IMR-90 (cell line): ENCODE data around the gene BUD23. TPM values are rescaled to one million over a fixed set of nuclear protein-coding genes. Genes with fewer than 3 reads are reported as not detected.
A peak's percentile ranks its signal among the peaks of the same experiment; 100 is the strongest.

ENCODE experiments used
- ATAC-seq: fragments of 200-7000 bp; cut with Tn5 transposase; 2 replicates; pipeline ENCODE4 v1.9.1; 2020; ENCODE audit warnings: low read depth, mild to moderate bottlenecking, moderate library complexity
- BruUV-seq: library from RNA; stranded (reverse); fragments of 400-500 nt; replicated peaks from 2 replicates; lab custom pipeline; 2021; lab: Mats Ljungman, UMichigan
- CTCF ChIA-PET: fragments of 300-600 bp; formaldehyde crosslinking; extraction: SDS; loops from one replicate; lab custom pipeline; 2021; ENCODE audit warnings: antibody characterized with exemption; lab: Yijun Ruan, JAX
- POLR2A ChIA-PET: fragments of 300-600 bp; sonication (Branson Sonifier 250); formaldehyde crosslinking; loops from one replicate; lab custom pipeline; 2022; ENCODE audit warnings: antibody characterized with exemption; ENCODE audit not compliant: unreplicated experiment; lab: Charles Lee
- DNase-seq: peaks from one replicate; pipeline ENCODE4 v3.0.0; 2013
- H2AFZ ChIP-seq: replicated peaks from 2 replicates; pipeline ENCODE3; 2013; ENCODE audit warnings: low read length, mild to moderate bottlenecking; ENCODE audit not compliant: poor library complexity
- H2AK5ac ChIP-seq: 2 replicates; pipeline ENCODE4 v1.6.1; 2013; ENCODE audit warnings: low read depth, low read length, inconsistent platforms
- H2AK9ac ChIP-seq: replicated peaks from 2 replicates; pipeline ENCODE3; 2013; ENCODE audit warnings: mild to moderate bottlenecking, low read depth, low read length, moderate library complexity; ENCODE audit not compliant: poor library complexity
- H2BK120ac ChIP-seq: 2 replicates; pipeline ENCODE4 v1.6.1; 2013; ENCODE audit warnings: low read depth, low read length, inconsistent platforms
- H2BK15ac ChIP-seq: 3 replicates; pipeline ENCODE4 v1.6.1; 2013; ENCODE audit warnings: low read depth, low read length, inconsistent platforms
- H2BK20ac ChIP-seq: 2 replicates; pipeline ENCODE4 v1.6.1; 2013; ENCODE audit warnings: low read depth, mild to moderate bottlenecking, inconsistent platforms, low read length, moderate library complexity
- H2BK5ac ChIP-seq: 2 replicates; pipeline ENCODE4 v1.6.1; 2013; ENCODE audit warnings: mild to moderate bottlenecking, low read depth, low read length, inconsistent platforms; ENCODE audit not compliant: poor library complexity, severe bottlenecking
- H3K14ac ChIP-seq: replicated peaks from 2 replicates; pipeline ENCODE4 v1.6.1; 2013; ENCODE audit warnings: low read depth, low read length, inconsistent platforms
- H3K18ac ChIP-seq: 2 replicates; pipeline ENCODE4 v1.6.1; 2013; ENCODE audit warnings: low read depth, low read length, control low read depth
- H3K23ac ChIP-seq: 2 replicates; pipeline ENCODE4 v1.6.1; 2013; ENCODE audit warnings: low read depth, low read length, inconsistent platforms
- H3K27ac ChIP-seq: 2 replicates; pipeline ENCODE4 v1.5.1; 2013; ENCODE audit warnings: mild to moderate bottlenecking, control low read depth, low read length; ENCODE audit not compliant: insufficient read depth
- H3K27me3 ChIP-seq: 2 replicates; pipeline ENCODE4 v1.6.1; 2013; ENCODE audit warnings: low read length; ENCODE audit not compliant: control insufficient read depth, insufficient read depth
- H3K36me3 ChIP-seq: 2 replicates; pipeline ENCODE4 v1.6.1; 2013; ENCODE audit warnings: low read length, mixed read lengths; ENCODE audit not compliant: control insufficient read depth, insufficient read depth
- H3K4ac ChIP-seq: 2 replicates; pipeline ENCODE4 v1.6.1; 2013; ENCODE audit warnings: low read depth, low read length, inconsistent platforms
- H3K4me1 ChIP-seq: 2 replicates; pipeline ENCODE4 v1.6.1; 2013; ENCODE audit warnings: low read length, mixed read lengths; ENCODE audit not compliant: control insufficient read depth, insufficient read depth
- H3K4me2 ChIP-seq: 2 replicates; pipeline ENCODE4 v1.6.1; 2013; ENCODE audit warnings: low read depth, mild to moderate bottlenecking, control low read depth, low read length, moderate library complexity
- H3K4me3 ChIP-seq: 2 replicates; pipeline ENCODE4 v1.5.1; 2013; ENCODE audit warnings: low read depth, mild to moderate bottlenecking, control low read depth, low read length, moderate library complexity; ENCODE audit not compliant: insufficient read depth
- H3K56ac ChIP-seq: 2 replicates; pipeline ENCODE4 v1.6.1; 2013; ENCODE audit warnings: low read length, inconsistent platforms; ENCODE audit not compliant: insufficient read depth; ENCODE audit errors: extremely low read depth
- H3K79me1 ChIP-seq, 2 experiments: 2 replicates each; pipeline ENCODE4 v1.6.1; 2013; ENCODE audit warnings: low read length in 2 of 2, inconsistent platforms in 1 of 2, low read depth in 1 of 2
- H3K9ac ChIP-seq: 2 replicates; pipeline ENCODE4 v1.6.1; 2013; ENCODE audit warnings: low read depth, low read length, control low read depth
- H3K9me1 ChIP-seq: 2 replicates; pipeline ENCODE4 v1.6.1; 2013; ENCODE audit warnings: low read length, inconsistent platforms; ENCODE audit not compliant: insufficient read depth
- H3K9me3 ChIP-seq: 2 replicates; pipeline ENCODE4 v1.6.1; 2013; ENCODE audit warnings: low read length; ENCODE audit not compliant: control insufficient read depth, insufficient read depth
- H4K20me1 ChIP-seq: 2 replicates; pipeline ENCODE4 v1.6.1; 2013; ENCODE audit warnings: low read length, inconsistent platforms; ENCODE audit not compliant: insufficient read depth
- H4K5ac ChIP-seq: 2 replicates; pipeline ENCODE4 v1.6.1; 2013; ENCODE audit warnings: mild to moderate bottlenecking, low read depth, low read length, control low read depth
- H4K8ac ChIP-seq, 2 experiments: 2 replicates each; pipeline ENCODE4 v1.6.1; 2013; ENCODE audit warnings: low read depth in 2 of 2, low read length in 2 of 2, control low read depth in 1 of 2, inconsistent platforms in 1 of 2
- H4K91ac ChIP-seq: 2 replicates; pipeline ENCODE4 v1.6.1; 2013; ENCODE audit warnings: low read depth, low read length, inconsistent platforms; ENCODE audit not compliant: insufficient read depth
- BHLHE40 ChIP-seq: fragments of 150-350 bp; IDR thresholded peaks from 2 replicates; pipeline ENCODE4 v1.6.1; 2016; ENCODE audit warnings: mild to moderate bottlenecking, low read depth, low read length
- CEBPB ChIP-seq: IDR thresholded peaks from 2 replicates; pipeline ENCODE4 v1.6.1; 2012; ENCODE audit warnings: low read depth, low read length, improper control_type of control experiment
- CHD1 ChIP-seq: IDR thresholded peaks from 2 replicates; pipeline ENCODE4 v1.6.1; 2012; ENCODE audit warnings: low read depth, low read length, improper control_type of control experiment
- FOS ChIP-seq: fragments of 150-350 bp; IDR thresholded peaks from 2 replicates; pipeline ENCODE4 v1.6.1; 2016; ENCODE audit warnings: low read depth, low read length
- MAFK ChIP-seq: IDR thresholded peaks from 2 replicates; pipeline ENCODE4 v1.6.1; 2012; ENCODE audit warnings: low read depth, low read length, improper control_type of control experiment
- MAZ ChIP-seq: IDR thresholded peaks from 2 replicates; pipeline ENCODE4 v1.6.1; 2012; ENCODE audit warnings: low read depth, mild to moderate bottlenecking, low read length, improper control_type of control experiment, moderate library complexity, borderline replicate concordance
- NFE2L2 ChIP-seq: fragments of 150-350 bp; IDR thresholded peaks from 2 replicates; pipeline ENCODE4 v1.6.1; 2016; ENCODE audit warnings: low read depth, mild to moderate bottlenecking, low read length
- POLR2A ChIP-seq: IDR thresholded peaks from 2 replicates; pipeline ENCODE4 v1.6.1; 2012; ENCODE audit warnings: mild to moderate bottlenecking, low read depth, low read length
- RAD21 ChIP-seq: IDR thresholded peaks from 2 replicates; pipeline ENCODE4 v1.6.1; 2012; ENCODE audit warnings: low read length, improper control_type of control experiment
- RCOR1 ChIP-seq: IDR thresholded peaks from 2 replicates; pipeline ENCODE4 v1.6.1; 2012; ENCODE audit warnings: mild to moderate bottlenecking, low read length, improper control_type of control experiment; ENCODE audit not compliant: insufficient replicate concordance
- RFX5 ChIP-seq: IDR thresholded peaks from 2 replicates; pipeline ENCODE4 v1.8.0; 2012; ENCODE audit warnings: low read depth, mild to moderate bottlenecking, low read length, moderate library complexity
- SMC3 ChIP-seq: fragments of 150-350 bp; IDR thresholded peaks from 2 replicates; pipeline ENCODE4 v1.6.1; 2016; ENCODE audit warnings: low read depth, mild to moderate bottlenecking, antibody characterized with exemption, low read length, moderate library complexity
- USF2 ChIP-seq: fragments of 150-350 bp; IDR thresholded peaks from 2 replicates; pipeline ENCODE4 v1.6.1; 2017; ENCODE audit warnings: mild to moderate bottlenecking, antibody characterized with exemption, low read length, low read depth
- WGBS, 2 experiments: methylation state at CpG; one replicate each; pipeline versions ENCODE4 v1.1.5 to v1.1.7; 2013; ENCODE audit warnings: missing lambda C conversion rate in 2 of 2; ENCODE audit not compliant: insufficient read length in 1 of 2; ENCODE audit errors: extremely low coverage in 2 of 2; 5-methylcytosine and 5-hydroxymethylcytosine counted together
- dilution Hi-C: fragments of 300-500 bp; cut with HindIII; formaldehyde crosslinking; loops from one replicate; pipeline ENCODE4 v1.14.3; 2018; ENCODE audit warnings: low sequenced_read_pairs; ENCODE audit not compliant: unreplicated experiment
- in situ Hi-C: fragments of 300-500 bp; cut with MboI; formaldehyde crosslinking; loops from 3 replicates; pipeline ENCODE4 v1.14.3; 2019; ENCODE audit warnings: low sequenced_read_pairs, inconsistent platforms, mixed read lengths
- intact Hi-C: fragments of 100-400 bp; cut with micrococcal nuclease; formaldehyde crosslinking; loops from 2 replicates; pipeline ENCODE4 v1.10.0; 2022
- polyA plus RNA-seq, 3 experiments: library from polyadenylated mRNA; depleted of rRNA; stranded (reverse); fragments of >200 nt; gene quantifications; 2 replicates each; pipeline ENCODE4 v1.2.3, GENCODE V29; 2012; ENCODE audit warnings: low replicate concordance in 1 of 3
- total RNA-seq: library from RNA; depleted of rRNA; stranded (reverse); fragments of >200 nt; gene quantifications from 2 replicates; pipeline ENCODE4 v1.2.3, GENCODE V29; 2012

BUD23 gene
- total and polyA plus RNA-seq, 2 of the 4 experiments (the other 2 are of a cell fraction) = 35.7 to 65.2 TPM

GRCh38 chr7:73726083-73726466 lies 42.7 kb downstream of the BUD23 start:
- H3K4me2 ChIP-seq = no peak overlapping the region
- no peak overlapping the region for H3K4ac ChIP-seq
- TF ChIP-seq MAFK = no peak
- no peak for TF ChIP-seq NFE2L2
- no peak for TF ChIP-seq POLR2A
- TF ChIP-seq CHD1 = no peak
- TF ChIP-seq FOS = no peak
- TF ChIP-seq SMC3 = no peak
- TF ChIP-seq RCOR1 = no peak
- no peak for TF ChIP-seq USF2
- no peak for TF ChIP-seq MAZ
- no peak for TF ChIP-seq RFX5
- TF ChIP-seq CEBPB = no peak
- no peak for TF ChIP-seq RAD21
- no peak for TF ChIP-seq BHLHE40
- H4K91ac ChIP-seq = no peak overlapping the region
- no peak overlapping the region for H2AK9ac ChIP-seq
- no peaks in the 10 kb centered on the region for H3K9me3 ChIP-seq
- BruUV-seq = no TSS peak
- H3K4me3 ChIP-seq = no peak overlapping the region
- no peaks in the 10 kb centered on the region for H3K27me3 ChIP-seq
- no peaks in the 10 kb centered on the region for H3K4me1 ChIP-seq
- ChIA-PET POLR2A (no interaction called here), CTCF (interaction anchor here (1.0 to 1.6 kb wide), 5 partner anchors 94 to 122 kb away, joined by 3 to 9 read pairs (median 6); partner anchors contain the start of gene MLXIPL)
- no peak overlapping the region for H4K8ac ChIP-seq
- H3K56ac ChIP-seq = no peak overlapping the region
- intact Hi-C loops = no loop called here
- H3K9me1 ChIP-seq = no peaks in the 10 kb centered on the region
- no peak overlapping the region for H2BK15ac ChIP-seq
- no peaks in the 10 kb centered on the region for H3K79me1 ChIP-seq
- H3K18ac ChIP-seq = no peak overlapping the region
- no peak overlapping the region for H2BK20ac ChIP-seq
- H3K36me3 ChIP-seq = no peaks in the 10 kb centered on the region
- no peak overlapping the region for H2BK120ac ChIP-seq
- H3K9ac ChIP-seq = no peak overlapping the region
- no peaks in the 10 kb centered on the region for H4K20me1 ChIP-seq
- no CpG with 5 or more reads among the region's 1 CpG for WGBS, 2 experiments
- peak overlapping the region; percentile 66 for H2BK5ac ChIP-seq
- H4K5ac ChIP-seq = no peak overlapping the region
- ATAC-seq (peak; percentile 9; the same call in 1 of the 2 replicates), DNase-seq (no peak)
- in situ Hi-C loops = no loop called here
- H3K14ac ChIP-seq = no peak overlapping the region
- H3K27ac ChIP-seq = no peak overlapping the region
- peak overlapping the region; percentile 65 for H2AK5ac ChIP-seq
- H3K23ac ChIP-seq = no peak overlapping the region
- dilution Hi-C loops = no loop called here
- H2AFZ ChIP-seq = peak overlapping the region; percentile 81
